Loucy (cell line): ENCODE results near the gene EDIL3.

Experiments used
- H2AFZ ChIP-seq: fragments of 200-600 bp; sonication (generic); 2 replicates; pipeline ENCODE4 v1.6.0; 2016; ENCODE audit warnings: antibody characterized with exemption, mild to moderate bottlenecking, low read length, moderate library complexity
- H3F3A ChIP-seq: fragments of 200-600 bp; 2 replicates; pipeline ENCODE4 v1.6.0; 2016; ENCODE audit warnings: antibody characterized with exemption, low read depth, mild to moderate bottlenecking
- H3K27me3 ChIP-seq: fragments of 200-600 bp; sonication (generic); 2 replicates; pipeline ENCODE4 v1.6.1; 2014; ENCODE audit warnings: low read length, mild to moderate bottlenecking; ENCODE audit not compliant: insufficient read depth, poor library complexity, severe bottlenecking
- H3K36me3 ChIP-seq: fragments of 200-600 bp; sonication (generic); 2 replicates; pipeline ENCODE4 v1.6.1; 2016; ENCODE audit warnings: low read length; ENCODE audit not compliant: insufficient read depth
- H3K4me1 ChIP-seq: fragments of 200-600 bp; sonication (generic); 2 replicates; pipeline ENCODE4 v1.5.1; 2014; ENCODE audit warnings: low read length, mild to moderate bottlenecking; ENCODE audit not compliant: insufficient read depth, poor library complexity, severe bottlenecking
- H3K4me2 ChIP-seq: fragments of 200-600 bp; sonication (generic); 2 replicates; pipeline ENCODE4 v1.6.0; 2014; ENCODE audit warnings: antibody characterized with exemption, low read length, low read depth, mild to moderate bottlenecking; ENCODE audit not compliant: poor library complexity, severe bottlenecking
- H3K4me3 ChIP-seq: fragments of 200-600 bp; sonication (generic); 2 replicates; pipeline ENCODE4 v1.5.1; 2014; ENCODE audit warnings: low read length, mild to moderate bottlenecking, mixed read lengths; ENCODE audit not compliant: poor library complexity, severe bottlenecking
- H3K79me2 ChIP-seq: fragments of 200-600 bp; sonication (generic); 2 replicates; pipeline ENCODE4 v1.6.1; 2014; ENCODE audit warnings: low read length; ENCODE audit not compliant: insufficient read depth
- H3K9ac ChIP-seq: fragments of 200-600 bp; sonication (generic); 2 replicates; pipeline ENCODE4 v1.6.0; 2014; ENCODE audit warnings: mild to moderate bottlenecking, low read depth, low read length, moderate library complexity; ENCODE audit not compliant: poor library complexity, severe bottlenecking
- H3K9me2 ChIP-seq: fragments of 200-600 bp; sonication (generic); replicated peaks from 2 replicates; pipeline ENCODE4 v1.6.1; 2016; ENCODE audit warnings: low read depth, low read length, mixed read lengths
- H3K9me3 ChIP-seq: fragments of 200-600 bp; sonication (generic); 2 replicates; pipeline ENCODE4 v1.6.1; 2014; ENCODE audit warnings: mild to moderate bottlenecking, antibody characterized with exemption, low read length, low read depth; ENCODE audit not compliant: insufficient read depth
- H4K20me1 ChIP-seq: fragments of 200-600 bp; sonication (generic); 2 replicates; pipeline ENCODE4 v1.6.0; 2014; ENCODE audit warnings: antibody characterized with exemption, low read length, mild to moderate bottlenecking; ENCODE audit not compliant: insufficient read depth, poor library complexity, severe bottlenecking
- EZH2phosphoT487 ChIP-seq: fragments of 200-600 bp; IDR thresholded peaks from 2 replicates; pipeline ENCODE4 v1.6.1; 2018; ENCODE audit warnings: antibody characterized with exemption, mild to moderate bottlenecking, moderate library complexity, borderline replicate concordance
- TF ChIP-seq, protein P1 (sequence below): fragments of 200-600 bp; sonication (generic); conservative IDR thresholded peaks from 2 replicates; pipeline ENCODE4 v1.5.1; 2014; ENCODE audit warnings: mild to moderate bottlenecking, antibody characterized with exemption, low read length

The EDIL3 gene

DNA sequence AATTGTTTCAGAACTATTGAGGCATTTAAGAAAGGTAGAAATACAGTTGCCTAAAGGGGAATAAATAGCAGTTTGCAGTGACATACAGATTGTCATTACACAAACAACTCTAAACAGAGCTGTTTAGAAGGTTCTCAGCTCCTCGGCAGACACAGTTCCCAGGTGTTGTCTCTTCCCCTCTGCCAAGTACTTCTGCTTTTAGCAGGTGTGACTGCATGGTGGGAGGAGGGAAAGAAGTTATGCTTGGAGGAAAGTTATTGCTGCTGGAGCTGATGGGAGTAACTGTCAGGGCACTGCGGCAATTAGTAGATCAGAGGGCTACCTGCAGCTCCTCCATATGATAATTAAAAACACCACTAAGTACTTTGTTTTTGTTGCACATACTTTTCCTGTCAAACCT is 14.5 kb downstream of the EDIL3 start:
- no peaks in the 10 kb centered on the region for H3K79me2 ChIP-seq

DNA sequence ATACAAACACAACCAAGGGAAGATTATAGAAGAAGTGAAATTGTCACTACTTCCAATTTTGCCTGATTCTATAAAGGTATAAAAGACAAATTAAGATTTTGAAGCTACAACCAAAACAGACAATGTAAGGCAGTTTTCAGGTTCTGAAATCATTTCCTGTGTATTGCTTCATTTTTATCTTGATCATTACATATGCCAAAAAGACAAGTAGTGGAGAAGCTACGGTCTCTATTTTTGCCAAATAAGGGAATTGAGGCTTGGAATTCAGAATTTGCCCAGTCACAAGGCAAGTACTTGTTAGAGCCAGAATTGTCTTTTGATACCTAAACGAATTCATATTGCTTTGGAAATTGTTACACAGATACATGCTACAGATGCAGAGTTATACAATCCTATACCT is 20.6 kb downstream of the EDIL3 start:
- Histone ChIP-seq H3K9ac (no peak overlapping the region), H3K9me3 (no peaks in the 10 kb centered on the region), H3K4me1 (no peaks in the 10 kb centered on the region), H3F3A (no peaks in the 10 kb centered on the region), H3K4me3 (no peak overlapping the region), H2AFZ (no peak overlapping the region), H3K9me2 (no peaks in the 10 kb centered on the region), H3K36me3 (no peaks in the 10 kb centered on the region), H4K20me1 (no peaks in the 10 kb centered on the region), H3K79me2 (no peaks in the 10 kb centered on the region), H3K4me2 (no peak overlapping the region), H3K27me3 (no peaks in the 10 kb centered on the region)
- no peak for TF ChIP-seq EZH2phosphoT487
- TF ChIP-seq, protein P1, sequence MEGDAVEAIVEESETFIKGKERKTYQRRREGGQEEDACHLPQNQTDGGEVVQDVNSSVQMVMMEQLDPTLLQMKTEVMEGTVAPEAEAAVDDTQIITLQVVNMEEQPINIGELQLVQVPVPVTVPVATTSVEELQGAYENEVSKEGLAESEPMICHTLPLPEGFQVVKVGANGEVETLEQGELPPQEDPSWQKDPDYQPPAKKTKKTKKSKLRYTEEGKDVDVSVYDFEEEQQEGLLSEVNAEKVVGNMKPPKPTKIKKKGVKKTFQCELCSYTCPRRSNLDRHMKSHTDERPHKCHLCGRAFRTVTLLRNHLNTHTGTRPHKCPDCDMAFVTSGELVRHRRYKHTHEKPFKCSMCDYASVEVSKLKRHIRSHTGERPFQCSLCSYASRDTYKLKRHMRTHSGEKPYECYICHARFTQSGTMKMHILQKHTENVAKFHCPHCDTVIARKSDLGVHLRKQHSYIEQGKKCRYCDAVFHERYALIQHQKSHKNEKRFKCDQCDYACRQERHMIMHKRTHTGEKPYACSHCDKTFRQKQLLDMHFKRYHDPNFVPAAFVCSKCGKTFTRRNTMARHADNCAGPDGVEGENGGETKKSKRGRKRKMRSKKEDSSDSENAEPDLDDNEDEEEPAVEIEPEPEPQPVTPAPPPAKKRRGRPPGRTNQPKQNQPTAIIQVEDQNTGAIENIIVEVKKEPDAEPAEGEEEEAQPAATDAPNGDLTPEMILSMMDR: no peak

More for the DNA sequence above, 14.5 kb downstream of the EDIL3 start:
- no peak overlapping the region for H3K9ac ChIP-seq
- H3F3A ChIP-seq: no peaks in the 10 kb centered on the region
- H3K9me2 ChIP-seq: no peaks in the 10 kb centered on the region
- no peak overlapping the region for H3K4me3 ChIP-seq
- no peak overlapping the region for H2AFZ ChIP-seq
- TF ChIP-seq, protein P1: no peak
- TF ChIP-seq EZH2phosphoT487: no peak
- no peaks in the 10 kb centered on the region for H4K20me1 ChIP-seq
- H3K27me3 ChIP-seq: no peaks in the 10 kb centered on the region
- H3K9me3 ChIP-seq: no peaks in the 10 kb centered on the region
- H3K36me3 ChIP-seq: no peaks in the 10 kb centered on the region
- H3K4me2 ChIP-seq: no peak overlapping the region
- H3K4me1 ChIP-seq: no peaks in the 10 kb centered on the region

DNA sequence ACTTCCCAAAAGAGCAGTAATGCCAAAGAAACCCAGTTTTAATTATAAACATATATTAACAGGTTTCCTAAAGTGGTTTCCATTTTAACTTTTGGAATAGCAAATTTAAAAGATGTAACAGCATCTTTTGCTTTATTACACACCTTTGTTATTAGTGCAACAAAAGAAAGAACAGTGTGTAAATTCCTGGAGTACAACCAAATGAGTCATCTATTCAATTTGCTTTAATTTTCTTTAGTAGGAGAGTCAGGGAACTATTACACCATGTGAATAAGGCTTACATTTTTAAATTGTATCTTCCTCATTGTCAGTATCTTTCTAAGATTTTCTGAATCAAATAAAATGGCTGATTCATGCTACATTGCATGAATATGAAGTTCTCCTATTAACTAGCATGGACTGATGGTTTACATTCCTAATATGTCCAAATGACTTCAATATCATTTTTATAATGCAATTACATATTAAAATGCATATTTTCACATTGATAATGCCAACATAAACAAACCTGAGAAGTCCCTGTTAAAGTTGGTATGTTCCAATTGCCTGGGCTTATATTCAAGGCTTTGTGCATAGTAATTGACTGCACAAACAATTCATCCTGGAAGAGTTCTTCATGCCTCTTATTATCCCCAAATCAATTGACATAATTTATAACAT is 22.5 kb downstream of the EDIL3 start:
- Histone ChIP-seq H4K20me1 (no peaks in the 10 kb centered on the region), H3K9me2 (no peaks in the 10 kb centered on the region), H3K4me2 (no peak overlapping the region), H3K4me1 (no peaks in the 10 kb centered on the region), H2AFZ (no peak overlapping the region), H3K79me2 (no peaks in the 10 kb centered on the region), H3K4me3 (no peak overlapping the region), H3K9ac (no peak overlapping the region), H3F3A (no peaks in the 10 kb centered on the region), H3K27me3 (no peaks in the 10 kb centered on the region), H3K9me3 (no peaks in the 10 kb centered on the region), H3K36me3 (no peaks in the 10 kb centered on the region)
- TF ChIP-seq EZH2phosphoT487: no peak
- TF ChIP-seq, protein P1: no peak
